Esophagus (tissue), 2 donors: ENCODE data around the gene CYP2E1. TPM values are rescaled to one million over a fixed set of nuclear protein-coding genes. Genes with fewer than 3 reads are reported as not detected.
"Not testable (repeated sequence)": the region's sequence is repeated elsewhere in the genome, so short reads cannot be mapped to it uniquely, and the experiment has no call there.

Experiments
- H3K27ac ChIP-seq, 2 donors: one replicate each; pipeline ENCODE4 v1.5.1; 2013; ENCODE audit warnings: low read depth in 2 of 2, mild to moderate bottlenecking in 2 of 2, inconsistent platforms in 1 of 2, low read length in 1 of 2, moderate library complexity in 1 of 2
- H3K27me3 ChIP-seq, 2 donors: one replicate each; pipeline ENCODE4 v1.6.1; 2013; ENCODE audit warnings: low read length in 2 of 2, control low read depth in 1 of 2, mild to moderate bottlenecking in 1 of 2; ENCODE audit not compliant: insufficient read depth in 2 of 2, control insufficient read depth in 1 of 2
- H3K36me3 ChIP-seq, 2 donors: one replicate each; pipeline ENCODE4 v1.6.1; 2013; ENCODE audit warnings: low read length in 1 of 2; ENCODE audit not compliant: control insufficient read depth in 2 of 2, insufficient read depth in 2 of 2
- H3K4me1 ChIP-seq, 2 donors: one replicate each; pipeline ENCODE4 v1.6.1; 2013; ENCODE audit warnings: low read length in 1 of 2; ENCODE audit not compliant: control insufficient read depth in 2 of 2, insufficient read depth in 2 of 2
- H3K4me3 ChIP-seq, 2 donors: one replicate each; pipeline ENCODE4 v1.5.1; 2013; ENCODE audit warnings: low read length in 2 of 2, mild to moderate bottlenecking in 2 of 2, low read depth in 1 of 2, moderate library complexity in 1 of 2
- H3K9me3 ChIP-seq, 2 donors: one replicate each; pipeline ENCODE4 v1.6.1; 2013; ENCODE audit warnings: mild to moderate bottlenecking in 2 of 2, low read depth in 1 of 2, low read length in 1 of 2, moderate library complexity in 1 of 2; ENCODE audit not compliant: control insufficient read depth in 2 of 2, insufficient read depth in 1 of 2
- WGBS, 2 donors: extraction: QIAGEN DNeasy Blood & Tissue Kit; methylation state at CpG; one replicate each; pipeline ENCODE4 v1.1.7; 2013; 5-methylcytosine and 5-hydroxymethylcytosine counted together
- polyA plus RNA-seq, 2 donors: library from polyadenylated mRNA; stranded (reverse); fragments of 200-250 nt; gene quantifications; one replicate each; pipeline ENCODE4 v1.2.3, GENCODE V29; 2013
- donor health status: healthy with polysubstance abuse.
- donor health status: Bipolar disorder and iron deficiency.

CYP2E1 gene
- polyA plus RNA-seq, 2 donors: 15.8 to 19.3 TPM

GRCh38 chr10:133499176-133499575, 28.0 kb upstream of the CYP2E1 start:
- not testable (repeated sequence) for H3K27ac ChIP-seq, H3K36me3 ChIP-seq, H3K27me3 ChIP-seq, H3K4me3 ChIP-seq, H3K9me3 ChIP-seq, H3K4me1 ChIP-seq
- WGBS, 2 donors: 52 to 69% methylated on average over 1 of the region's 1 CpG

DNA sequence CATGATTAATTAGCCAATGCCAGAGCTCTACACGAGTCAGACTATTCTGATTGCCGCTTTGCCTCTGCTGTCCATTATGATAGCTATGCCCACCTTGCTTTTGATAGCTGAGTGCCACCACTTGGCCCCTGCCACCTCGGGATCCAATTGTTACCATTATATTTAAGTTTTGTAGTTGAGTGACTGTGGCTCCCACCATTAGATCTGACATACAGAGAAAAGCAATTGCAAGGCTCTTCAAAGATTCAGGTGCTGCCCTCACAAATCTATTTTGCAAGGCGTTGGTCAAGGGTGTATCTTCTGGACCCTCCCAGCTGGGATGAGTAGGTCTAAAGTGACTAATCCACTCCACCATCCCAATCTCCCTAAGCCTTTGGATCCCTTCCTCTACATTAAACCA, 26.3 kb upstream of the CYP2E1 start:
- H3K9me3 ChIP-seq, H3K27ac ChIP-seq, H3K4me1 ChIP-seq, H3K36me3 ChIP-seq, H3K4me3 ChIP-seq, H3K27me3 ChIP-seq: not testable (repeated sequence)
- WGBS, 2 donors: 61 to 65% methylated on average over 4 of the region's 4 CpGs

DNA sequence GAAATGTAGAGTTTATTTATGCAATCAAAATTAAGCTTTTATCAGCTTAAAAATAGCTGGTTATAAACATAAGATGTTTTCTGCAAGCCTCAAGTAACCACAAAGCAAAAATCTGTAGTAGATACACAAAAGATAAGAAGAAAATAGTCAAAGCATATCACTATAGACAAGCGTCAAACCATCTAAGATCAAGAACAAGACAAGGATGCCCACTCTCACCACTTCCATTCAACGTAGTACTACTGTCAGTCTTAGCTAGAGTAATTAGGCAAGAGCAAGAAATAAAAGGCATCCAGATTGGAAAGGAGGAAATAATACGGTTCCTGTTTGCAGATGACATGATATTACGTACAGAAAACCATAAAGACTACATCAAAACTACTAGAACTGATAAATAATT, 17.5 kb upstream of the CYP2E1 start:
- 77 to 82% methylated on average over 4 of the region's 4 CpGs for WGBS, 2 donors
- Histone ChIP-seq H3K36me3 (peaks cover 0 to 4% of the 10 kb centered on the region in 2 donors), H3K27ac (no peak overlapping the region)

DNA sequence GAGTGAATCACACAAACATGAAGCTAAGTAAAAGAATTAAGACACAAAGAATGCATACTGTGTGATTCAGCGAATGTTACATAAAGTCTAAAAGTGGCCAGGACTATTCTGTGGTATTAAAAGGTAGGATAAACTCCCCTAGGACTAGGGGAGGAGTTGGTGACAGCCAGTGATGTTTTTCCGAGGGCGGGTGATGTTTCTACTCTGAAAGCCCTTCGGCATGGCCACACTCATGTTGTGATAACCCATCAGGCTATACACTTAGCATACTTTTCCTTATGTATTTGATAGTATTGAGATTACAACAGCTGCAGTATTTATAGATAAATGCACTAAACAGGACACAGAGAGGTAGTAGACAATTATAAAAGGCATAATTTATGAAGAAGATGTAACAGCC, 15.8 kb upstream of the CYP2E1 start:
- 65 to 78% methylated on average over 4 of the region's 4 CpGs for WGBS, 2 donors
- Histone ChIP-seq H3K36me3 (peaks cover 0 to 4% of the 10 kb centered on the region in 2 donors), H3K27me3 (no peaks in the 10 kb centered on the region), H3K27ac (no peak overlapping the region), H3K4me1 (no peaks in the 10 kb centered on the region), H3K9me3 (peaks cover 0 to 2% of the 10 kb centered on the region in 2 donors), H3K4me3 (no peak overlapping the region)

More for the DNA sequence above, 17.5 kb upstream of the CYP2E1 start:
- Histone ChIP-seq H3K9me3 (peaks cover 0 to 2% of the 10 kb centered on the region in 2 donors), H3K27me3 (no peaks in the 10 kb centered on the region), H3K4me1 (no peaks in the 10 kb centered on the region), H3K4me3 (no peak overlapping the region)

GRCh38 chr10:133511907-133512528, 15.1 kb upstream of the CYP2E1 start:
- H3K27ac ChIP-seq: no peak overlapping the region
- H3K4me1 ChIP-seq: no peaks in the 10 kb centered on the region
- H3K9me3 ChIP-seq: peaks cover 0 to 2% of the 10 kb centered on the region in 2 donors
- no peak overlapping the region for H3K4me3 ChIP-seq
- H3K36me3 ChIP-seq: peaks cover 0 to 3% of the 10 kb centered on the region in 2 donors
- H3K27me3 ChIP-seq: no peaks in the 10 kb centered on the region
- WGBS, 2 donors: 39 to 51% methylated on average over 4 of the region's 4 CpGs

- peaks cover 0 to 2% of the 10 kb centered on the region in 2 donors for H3K36me3 ChIP-seq
- H3K4me3 ChIP-seq: no peak overlapping the region
- 75 to 77% methylated on average over 4 of the region's 4 CpGs for WGBS, 2 donors
- H3K9me3 ChIP-seq: no peaks in the 10 kb centered on the region
- H3K4me1 ChIP-seq: no peaks in the 10 kb centered on the region
- H3K27ac ChIP-seq: no peak overlapping the region
- no peaks in the 10 kb centered on the region for H3K27me3 ChIP-seq
These were observed 11.7 kb upstream of the CYP2E1 start for GRCh38 chr10:133515471-133515870.

DNA sequence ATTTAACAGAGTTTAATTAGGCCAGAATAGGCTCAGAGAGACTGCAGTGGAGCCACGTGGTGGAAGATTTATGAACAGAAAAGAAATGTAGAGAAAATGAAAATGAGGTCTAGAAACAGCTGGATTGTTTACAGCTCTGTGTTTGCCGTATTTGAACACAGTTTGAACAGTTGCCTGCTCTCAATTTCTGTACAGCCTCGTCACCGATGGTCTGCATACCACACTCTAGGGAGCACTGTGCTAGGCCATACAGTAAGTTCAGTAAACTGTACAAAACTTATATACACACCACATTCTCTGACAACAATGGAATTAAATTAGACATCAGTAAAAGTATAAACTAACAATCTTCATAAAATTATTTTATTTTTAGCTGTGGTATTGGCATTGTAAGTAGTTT, 11.1 kb upstream of the CYP2E1 start:
- Histone ChIP-seq H3K4me3 (no peak overlapping the region), H3K27me3 (no peaks in the 10 kb centered on the region), H3K27ac (no peak overlapping the region), H3K36me3 (no peaks in the 10 kb centered on the region), H3K9me3 (no peaks in the 10 kb centered on the region), H3K4me1 (no peaks in the 10 kb centered on the region)
- 50 to 56% methylated on average over 4 of the region's 4 CpGs for WGBS, 2 donors

DNA sequence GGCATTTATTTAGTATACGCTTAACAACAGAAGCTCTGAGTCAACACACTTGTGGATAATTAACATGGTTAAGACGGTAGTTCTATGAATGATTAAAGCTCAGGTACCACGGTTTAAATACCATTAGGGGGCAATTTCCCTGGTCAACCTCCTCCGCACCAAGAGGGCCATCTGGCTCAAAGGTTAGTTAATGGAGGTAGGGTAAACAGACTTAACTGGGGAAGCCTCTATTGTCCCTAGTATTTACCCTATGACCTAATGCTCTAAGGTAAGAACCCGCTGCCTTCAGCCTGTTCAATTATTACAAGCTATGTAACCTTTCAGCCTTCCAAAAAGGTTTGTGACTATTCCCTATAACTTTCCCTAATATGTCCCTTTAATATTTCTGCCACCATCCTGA, 8.6 kb upstream of the CYP2E1 start:
- H3K9me3 ChIP-seq, H3K27me3 ChIP-seq, H3K4me3 ChIP-seq, H3K4me1 ChIP-seq, H3K27ac ChIP-seq, H3K36me3 ChIP-seq: not testable (repeated sequence)
- 74 to 82% methylated on average over 5 of the region's 5 CpGs for WGBS, 2 donors

DNA sequence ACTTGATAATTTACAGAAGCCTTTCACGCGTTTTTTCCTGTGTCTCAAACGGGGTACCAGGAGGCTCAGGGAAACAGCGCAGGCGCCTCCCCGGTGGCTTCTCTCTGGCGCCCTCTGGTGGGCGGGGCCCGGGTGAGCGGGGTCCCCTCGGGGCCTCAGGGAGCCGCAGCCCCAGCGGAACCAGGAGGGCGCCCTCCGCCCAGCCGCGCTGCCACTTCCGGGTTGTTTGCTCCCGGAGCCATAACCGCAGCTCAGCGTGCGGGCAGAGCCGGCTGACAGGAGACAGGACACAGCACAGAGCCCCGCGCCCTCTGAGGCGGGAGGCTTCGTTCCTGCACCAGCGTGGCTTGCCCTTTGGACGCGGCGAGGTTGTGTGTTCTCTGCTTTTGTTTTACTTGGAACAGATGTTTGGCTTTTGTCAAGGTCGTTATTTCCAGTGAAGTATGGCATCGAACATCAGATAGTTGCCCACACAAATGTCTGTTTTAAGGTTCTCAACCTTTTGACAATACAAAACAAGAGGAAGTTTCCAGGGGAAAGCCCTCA, 6.9 kb upstream of the CYP2E1 start:
- no peaks in the 10 kb centered on the region for H3K27me3 ChIP-seq
- H3K4me1 ChIP-seq: no peaks in the 10 kb centered on the region
- H3K9me3 ChIP-seq: peaks cover 0 to 5% of the 10 kb centered on the region in 2 donors
- H3K36me3 ChIP-seq: no peaks in the 10 kb centered on the region
- peak overlapping the region; percentile 51 to 68 for H3K4me3 ChIP-seq
- WGBS, 2 donors: 2 to 3% methylated on average over 33 of the region's 33 CpGs
- peak overlapping the region; percentile 4 to 40 for H3K27ac ChIP-seq

- Histone ChIP-seq H3K36me3 (no peaks in the 10 kb centered on the region), H3K27ac (peak overlapping the region; percentile 12 to 56), H3K27me3 (peaks cover 0 to 3% of the 10 kb centered on the region in 2 donors), H3K9me3 (peaks cover 0 to 8% of the 10 kb centered on the region in 2 donors), H3K4me1 (peaks cover 4 to 8% of the 10 kb centered on the region in 2 donors), H3K4me3 (peak overlapping the region in 1 of 2 donors; percentile 64)
- WGBS, 2 donors: 57 to 64% methylated on average over 9 of the region's 9 CpGs
These were observed 3.4 kb upstream of the CYP2E1 start for GRCh38 chr10:133523631-133524203.
